ENCODE results near the gene BACE2. TPM values are rescaled to one million over a fixed set of nuclear protein-coding genes. Genes with fewer than 3 reads are reported as not detected.

BACE2 gene
- total and polyA plus RNA-seq, 2 donors (not counting 3 experiments of a cell fraction or from before 2014, with no cell fraction given), result 113 to 184 TPM

DNA sequence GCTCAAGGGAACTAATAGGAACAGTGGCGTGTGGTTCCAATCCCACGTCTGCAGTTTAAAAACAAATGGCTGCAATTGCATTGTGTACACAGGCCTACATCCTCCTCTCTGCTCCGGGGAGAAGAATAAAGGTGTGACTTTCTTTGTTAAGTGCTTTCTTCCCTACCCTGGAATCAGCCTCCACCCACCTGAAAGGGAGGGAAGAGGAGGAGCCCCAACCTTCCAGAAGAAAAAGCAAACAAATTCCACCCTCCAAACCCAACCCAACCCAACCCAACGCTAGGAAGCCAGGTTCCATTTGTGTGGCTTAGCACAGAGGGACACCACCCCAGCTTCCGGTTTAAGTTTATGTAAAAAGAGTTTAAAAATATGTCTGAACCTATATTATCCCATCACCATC lies 11.8 kb upstream of the BACE2 start:
- no peak for TF ChIP-seq POLR2A (IDR thresholded peaks at IDR 0.05; ENCODE audit: low read depth, low read length)
- TF ChIP-seq JUN (IDR thresholded peaks at IDR 0.05; ENCODE audit: borderline replicate concordance, insufficient read depth, insufficient read length, low read depth), result no peak
- TF ChIP-seq GATA2 (IDR thresholded peaks at IDR 0.05; ENCODE audit: insufficient read depth, insufficient read length, low read depth, low read length), result no peak
- TF ChIP-seq, protein P1, sequence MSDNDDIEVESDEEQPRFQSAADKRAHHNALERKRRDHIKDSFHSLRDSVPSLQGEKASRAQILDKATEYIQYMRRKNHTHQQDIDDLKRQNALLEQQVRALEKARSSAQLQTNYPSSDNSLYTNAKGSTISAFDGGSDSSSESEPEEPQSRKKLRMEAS (IDR thresholded peaks at IDR 0.05; ENCODE audit: insufficient read depth, insufficient read length), result no peak
- TF ChIP-seq, protein P2, sequence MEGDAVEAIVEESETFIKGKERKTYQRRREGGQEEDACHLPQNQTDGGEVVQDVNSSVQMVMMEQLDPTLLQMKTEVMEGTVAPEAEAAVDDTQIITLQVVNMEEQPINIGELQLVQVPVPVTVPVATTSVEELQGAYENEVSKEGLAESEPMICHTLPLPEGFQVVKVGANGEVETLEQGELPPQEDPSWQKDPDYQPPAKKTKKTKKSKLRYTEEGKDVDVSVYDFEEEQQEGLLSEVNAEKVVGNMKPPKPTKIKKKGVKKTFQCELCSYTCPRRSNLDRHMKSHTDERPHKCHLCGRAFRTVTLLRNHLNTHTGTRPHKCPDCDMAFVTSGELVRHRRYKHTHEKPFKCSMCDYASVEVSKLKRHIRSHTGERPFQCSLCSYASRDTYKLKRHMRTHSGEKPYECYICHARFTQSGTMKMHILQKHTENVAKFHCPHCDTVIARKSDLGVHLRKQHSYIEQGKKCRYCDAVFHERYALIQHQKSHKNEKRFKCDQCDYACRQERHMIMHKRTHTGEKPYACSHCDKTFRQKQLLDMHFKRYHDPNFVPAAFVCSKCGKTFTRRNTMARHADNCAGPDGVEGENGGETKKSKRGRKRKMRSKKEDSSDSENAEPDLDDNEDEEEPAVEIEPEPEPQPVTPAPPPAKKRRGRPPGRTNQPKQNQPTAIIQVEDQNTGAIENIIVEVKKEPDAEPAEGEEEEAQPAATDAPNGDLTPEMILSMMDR (IDR thresholded peaks at IDR 0.05; ENCODE audit: extremely low read depth in 1 of 2, insufficient read depth in 1 of 2, low read depth in 1 of 2, low read length in 2 of 2), result no peak
- TF ChIP-seq FOS (IDR thresholded peaks at IDR 0.05; ENCODE audit: borderline replicate concordance, insufficient read depth, low read length), result no peak
- TF ChIP-seq POLR2AphosphoS5 (IDR thresholded peaks at IDR 0.05; ENCODE audit: insufficient read depth, low read depth, low read length), result no peak
- TF ChIP-seq MYC (IDR thresholded peaks at IDR 0.05; ENCODE audit: low read depth, low read length), result no peak
- no peak for TF ChIP-seq EZH2 (IDR thresholded peaks at IDR 0.05; ENCODE audit: borderline replicate concordance, low read depth, low read length, severe bottlenecking)
- H3K27me3 ChIP-seq (ENCODE audit: control insufficient read depth in 2 of 2, insufficient read depth in 2 of 2, low read length in 2 of 2), result no peaks in the 10 kb centered on the region
- no peak overlapping the region for H3K9ac ChIP-seq (replicated peaks; ENCODE audit: extremely low read depth, insufficient read depth, low read length)
- no peak overlapping the region for H2AFZ ChIP-seq (ENCODE audit: low read depth, low read length)
- H3K9me3 ChIP-seq (replicated peaks; ENCODE audit: control insufficient read depth, insufficient read depth, low read length), result no peaks in the 10 kb centered on the region
- H3K36me3 ChIP-seq (ENCODE audit: control insufficient read depth in 2 of 2, extremely low read depth in 1 of 2, insufficient read depth in 2 of 2, low read length in 2 of 2), result no peaks in the 10 kb centered on the region
- H3K4me1 ChIP-seq (ENCODE audit: control insufficient read depth, extremely low read depth, insufficient read depth, low read length), result peaks cover 3% of the 10 kb centered on the region
- no peak overlapping the region for H3K4me2 ChIP-seq (ENCODE audit: insufficient read depth, low read length)
- intact Hi-C loops (cut with micrococcal nuclease), result no loop called here
- POLR2A ChIA-PET, result no interaction called here
- BruUV-seq (replicated peaks), result no TSS peak
- H3K27ac ChIP-seq (ENCODE audit: insufficient read depth, low read depth, low read length), result no peak overlapping the region
- FAIRE-seq, result no peak
- H3K79me2 ChIP-seq (ENCODE audit: control insufficient read depth, insufficient read depth, low read length), result no peaks in the 10 kb centered on the region
- no peak overlapping the region for H3K4me3 ChIP-seq (replicated peaks in 1 of 3; ENCODE audit: insufficient read depth in 1 of 3, low read depth in 1 of 3, low read length in 3 of 3)
- no peak for DNase-seq (ENCODE audit: low read depth, low spot score)
- dilution Hi-C loops (cut with MboI; ENCODE audit: extremely low pct_ligation_motif_present, low sequenced_read_pairs), result no loop called here
- H3K9me1 ChIP-seq (replicated peaks; ENCODE audit: control insufficient read depth, extremely low read depth, insufficient read depth, low read length), result no peaks in the 10 kb centered on the region
- H4K20me1 ChIP-seq (replicated peaks; ENCODE audit: control insufficient read depth, extremely low read depth, insufficient read depth, low read length), result no peaks in the 10 kb centered on the region
- CTCF ChIA-PET, result interaction anchor here (2.6 kb wide), 1 partner anchor 11 kb away, joined by 9 read pairs; no protein-coding TSS in a partner anchor
